ENCODE results near the gene ATP6V0C.
"Not testable (repeated sequence)": the region's sequence is repeated elsewhere in the genome, so short reads cannot be mapped to it uniquely, and the experiment has no call there.

DNA sequence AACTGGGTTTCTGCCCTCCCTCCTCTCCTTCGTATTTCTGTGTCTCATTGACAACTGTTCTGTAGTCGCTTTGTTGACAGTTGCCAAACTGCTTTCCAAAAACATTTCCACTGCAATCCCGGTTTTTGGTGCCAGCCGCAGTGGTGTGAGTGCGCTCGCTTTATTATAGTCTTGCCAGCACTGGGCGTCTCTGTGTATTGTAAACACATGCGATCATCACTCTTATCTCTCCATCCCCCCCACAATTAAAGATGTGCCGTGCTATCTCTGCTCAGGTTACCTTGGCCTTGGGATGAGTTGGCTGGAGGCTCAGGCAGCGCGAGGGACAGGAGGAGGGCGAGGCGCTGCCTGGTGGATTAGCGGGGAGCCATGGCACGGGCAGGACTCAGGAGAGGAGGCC, 43.4 kb downstream of the ATP6V0C start:
- TF ChIP-seq ZNF274 (CRISPR knock-in tag; IDR thresholded peaks at IDR 0.05); KDM1A (CRISPR knock-in tag; IDR thresholded peaks at IDR 0.05); ZNF263 (CRISPR knock-in tag; IDR thresholded peaks at IDR 0.05); USF2 (IDR thresholded peaks at IDR 0.05; ENCODE audit: low read depth, low read length); USF2 (CRISPR knock-in tag; IDR thresholded peaks at IDR 0.05; ENCODE audit: borderline replicate concordance); CHD4 (IDR thresholded peaks at IDR 0.05; ENCODE audit: borderline replicate concordance, low read length); PATZ1 (CRISPR knock-in tag; IDR thresholded peaks at IDR 0.05); ZBTB26 (CRISPR knock-in tag; IDR thresholded peaks at IDR 0.05; ENCODE audit: borderline replicate concordance); YY1 (IDR thresholded peaks at IDR 0.05; ENCODE audit: insufficient read depth, insufficient replicate concordance, low read depth, low read length); MAFK (conservative IDR thresholded peaks at IDR 0.05 in 1 of 2, IDR thresholded peaks at IDR 0.05 in 1 of 2; ENCODE audit: low read length in 2 of 2); CTCF (CRISPR knock-in tag; IDR thresholded peaks at IDR 0.05): not testable (repeated sequence)
